Measurements from ENCODE around the gene HARS2.

- TF ChIP-seq, protein P1, sequence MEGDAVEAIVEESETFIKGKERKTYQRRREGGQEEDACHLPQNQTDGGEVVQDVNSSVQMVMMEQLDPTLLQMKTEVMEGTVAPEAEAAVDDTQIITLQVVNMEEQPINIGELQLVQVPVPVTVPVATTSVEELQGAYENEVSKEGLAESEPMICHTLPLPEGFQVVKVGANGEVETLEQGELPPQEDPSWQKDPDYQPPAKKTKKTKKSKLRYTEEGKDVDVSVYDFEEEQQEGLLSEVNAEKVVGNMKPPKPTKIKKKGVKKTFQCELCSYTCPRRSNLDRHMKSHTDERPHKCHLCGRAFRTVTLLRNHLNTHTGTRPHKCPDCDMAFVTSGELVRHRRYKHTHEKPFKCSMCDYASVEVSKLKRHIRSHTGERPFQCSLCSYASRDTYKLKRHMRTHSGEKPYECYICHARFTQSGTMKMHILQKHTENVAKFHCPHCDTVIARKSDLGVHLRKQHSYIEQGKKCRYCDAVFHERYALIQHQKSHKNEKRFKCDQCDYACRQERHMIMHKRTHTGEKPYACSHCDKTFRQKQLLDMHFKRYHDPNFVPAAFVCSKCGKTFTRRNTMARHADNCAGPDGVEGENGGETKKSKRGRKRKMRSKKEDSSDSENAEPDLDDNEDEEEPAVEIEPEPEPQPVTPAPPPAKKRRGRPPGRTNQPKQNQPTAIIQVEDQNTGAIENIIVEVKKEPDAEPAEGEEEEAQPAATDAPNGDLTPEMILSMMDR (conservative IDR thresholded peaks at IDR 0.05; ENCODE audit: low read length) = no peak
- no peak for TF ChIP-seq EZH2phosphoT487 (IDR thresholded peaks at IDR 0.05; ENCODE audit: borderline replicate concordance)
Observed at GRCh38 chr5:140710899-140711552, 19.8 kb downstream of the HARS2 start.
